ENCODE measurements around the gene PAX6.

- TF ChIP-seq NFE2L1 (tag; IDR thresholded peaks at IDR 0.05; ENCODE audit: borderline replicate concordance, low read depth) (no peak), POLR2A (conservative IDR thresholded peaks at IDR 0.05) (no peak), CTCF (IDR thresholded peaks at IDR 0.05 in 2 of 3, conservative IDR thresholded peaks at IDR 0.05 in 1 of 3; ENCODE audit: insufficient read depth in 2 of 3, low read depth in 1 of 3, low read length in 3 of 3) (no peak), KDM1A (IDR thresholded peaks at IDR 0.05) (no peak), RFX5 (IDR thresholded peaks at IDR 0.05; ENCODE audit: low read depth, low read length) (no peak)
These were observed 7.3 kb upstream of the PAX6 start for GRCh38 chr11:31818425-31818755.

All from K562 (cell line).